HT1080 (cell line): ENCODE measurements around the gene CANX. TPM values are rescaled to one million over a fixed set of nuclear protein-coding genes. Genes with fewer than 3 reads are reported as not detected.
A peak's percentile ranks its signal among the peaks of the same experiment; 100 is the strongest.

Source experiments
- DNase-seq: peaks from one replicate; pipeline ENCODE4 v3.0.0-alpha.2; 2015; ENCODE audit warnings: low read depth
- total RNA-seq: library from RNA; depleted of rRNA; stranded (reverse); fragments of >200 nt; shearing (Covaris generic); gene quantifications from 2 replicates; pipeline ENCODE4 v1.2.3, GENCODE V29; 2014

CANX gene
- total RNA-seq, 1 experiment from 2014 or later, result 364 TPM

DNA sequence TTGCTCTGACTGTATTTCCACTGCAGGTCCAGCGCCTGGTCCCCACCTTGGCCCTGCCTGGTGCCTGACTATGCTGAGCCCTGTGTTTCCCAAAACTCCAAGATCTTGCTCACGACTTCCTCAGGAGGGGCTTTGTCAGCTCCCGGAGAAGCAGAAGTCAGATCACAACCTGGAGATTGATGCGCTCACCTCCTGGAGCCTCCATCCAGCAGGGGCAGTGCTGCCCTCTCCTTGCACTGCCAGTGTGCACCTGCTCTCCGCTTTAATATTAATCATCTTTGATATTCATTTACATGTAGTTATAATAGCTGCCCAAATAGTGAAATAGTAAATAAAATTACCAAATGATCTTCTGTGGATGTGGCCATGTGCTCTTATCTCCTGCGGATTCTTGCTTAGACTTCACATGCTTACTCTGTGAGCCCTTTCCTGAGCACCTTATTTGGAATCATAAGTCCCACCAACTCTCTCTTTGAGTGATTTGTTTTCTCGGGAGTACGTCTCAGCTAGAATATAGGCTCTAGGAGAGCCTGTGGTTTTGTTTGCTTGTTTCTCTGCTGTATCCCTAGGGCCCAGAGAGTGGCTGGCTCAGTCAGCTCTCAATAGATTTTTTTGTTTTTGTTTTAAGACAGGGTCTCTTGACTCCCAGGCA, 51.2 kb downstream of the CANX start:
- DNase-seq, result no peak

DNA sequence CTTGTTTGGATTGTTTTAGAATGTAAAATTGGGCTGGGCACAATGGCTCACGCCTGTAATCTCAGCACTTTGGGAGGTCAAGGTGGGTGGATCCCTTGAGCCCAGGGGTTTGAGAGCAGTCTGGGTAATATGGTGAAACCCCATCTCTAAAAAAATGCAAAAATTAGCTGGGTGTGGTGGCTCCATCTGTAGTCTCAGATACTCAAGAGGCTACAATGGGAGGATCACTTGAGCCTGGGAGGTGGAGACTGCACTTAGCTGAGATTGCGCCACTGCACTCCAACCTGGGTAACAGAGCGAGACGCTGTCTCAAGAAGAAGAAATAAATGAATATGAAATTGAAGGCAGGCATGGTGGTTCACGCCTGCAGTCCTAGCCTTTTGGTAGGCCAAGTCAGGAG, 55.2 kb downstream of the CANX start:
- DNase-seq, result no peak

DNA sequence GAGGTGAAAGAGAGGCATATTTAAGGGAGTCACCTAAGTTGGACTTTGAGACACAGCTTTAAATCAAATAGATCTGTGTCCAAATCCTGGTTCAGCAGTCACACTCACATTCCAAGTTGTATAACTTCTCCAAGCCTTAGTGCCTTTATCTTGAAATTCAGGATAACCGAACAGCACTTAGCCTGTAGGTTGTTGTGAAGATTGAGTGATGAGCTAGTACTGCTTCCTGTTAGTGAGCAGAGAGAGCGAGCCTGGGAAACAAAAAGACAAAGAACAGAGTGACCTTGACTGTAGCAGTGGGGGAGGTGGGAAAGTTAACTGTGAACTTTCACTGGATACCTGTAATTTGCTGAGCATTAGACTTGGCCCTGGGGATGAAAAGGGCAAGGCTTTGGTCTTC, 56.3 kb downstream of the CANX start:
- DNase-seq, result no peak

GRCh38 chr5:179758955-179759354, 60.2 kb downstream of the CANX start:
- no peak for DNase-seq

DNA sequence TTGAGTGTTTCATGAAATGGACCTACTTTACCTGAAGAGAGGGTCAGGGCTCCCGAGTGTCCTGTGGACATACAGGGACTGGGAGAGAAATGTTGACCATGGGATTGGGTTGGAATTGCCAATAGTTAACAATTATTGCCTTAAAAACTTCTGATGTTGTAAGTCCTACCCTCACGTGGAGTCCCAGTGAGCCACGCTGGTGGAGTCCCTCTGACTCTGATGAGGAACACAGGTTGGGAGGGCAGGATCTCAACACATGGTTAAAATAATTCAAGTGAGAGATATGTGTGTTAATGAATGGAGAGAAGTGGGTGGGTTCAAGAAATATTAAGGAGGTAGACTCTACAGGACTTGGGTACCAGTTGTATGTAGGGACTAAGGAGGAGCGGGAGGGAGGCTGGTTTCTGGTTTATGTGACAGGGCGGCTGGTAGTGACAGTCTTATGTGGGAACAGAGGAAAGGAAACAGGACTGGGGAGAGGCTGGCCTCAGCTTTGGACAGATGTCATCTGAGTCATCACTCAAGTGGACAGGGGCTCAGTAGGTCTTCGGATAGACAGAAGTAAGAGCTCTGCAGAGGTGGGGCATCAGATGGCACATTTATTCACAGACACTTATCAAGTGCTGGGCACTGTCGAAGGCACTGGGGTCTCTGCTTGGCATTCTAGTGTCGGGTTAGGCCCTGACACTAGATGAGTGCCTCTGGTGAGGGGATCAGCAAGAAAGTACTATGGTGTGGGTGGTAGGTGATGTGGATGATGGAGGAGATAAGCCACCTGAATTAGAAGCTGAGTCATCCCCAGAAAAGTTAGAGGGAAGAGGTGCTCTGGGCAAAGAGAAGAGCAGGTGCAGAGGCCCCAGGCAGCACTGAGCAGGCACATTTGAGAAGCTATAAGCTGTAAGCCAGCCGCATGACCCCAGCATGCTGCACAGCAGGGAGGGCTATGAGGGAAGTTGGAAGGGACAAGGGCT, 61.1 kb downstream of the CANX start:
- no peak for DNase-seq

DNA sequence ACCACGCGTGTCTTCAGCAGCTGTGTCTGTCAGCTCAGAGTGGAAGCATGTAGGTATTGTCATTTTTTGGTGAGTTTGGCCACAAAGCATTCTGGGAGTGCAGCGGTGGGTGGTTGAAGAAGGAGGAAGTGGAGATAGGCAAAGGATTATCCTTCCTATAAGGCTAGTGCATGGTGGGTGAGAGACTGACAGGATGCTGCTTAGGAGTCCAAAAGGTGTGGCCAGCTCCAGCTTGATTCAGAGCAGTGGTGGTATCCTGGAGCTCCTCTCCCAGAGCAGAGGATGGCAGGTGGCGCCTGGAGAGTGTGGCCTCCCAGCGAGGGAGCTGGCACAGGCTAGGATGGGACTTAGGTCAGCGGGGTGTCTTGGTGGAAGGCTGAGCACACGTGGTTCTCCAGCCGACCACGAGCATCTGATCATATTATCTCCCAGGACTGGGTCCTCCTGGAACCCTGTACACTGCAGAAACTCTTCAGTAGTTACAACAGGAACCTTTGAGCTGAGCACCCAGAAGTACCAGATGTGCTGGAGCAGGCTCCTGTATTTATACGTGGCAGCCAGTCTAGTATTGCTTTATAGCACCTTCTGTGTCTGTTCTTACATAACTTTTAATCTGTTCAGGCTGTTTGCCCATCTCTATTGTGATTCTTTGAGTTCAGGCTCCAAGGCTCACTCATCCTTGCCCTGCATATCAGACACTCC, 63.5 kb downstream of the CANX start:
- peak; percentile 37 for DNase-seq

DNA sequence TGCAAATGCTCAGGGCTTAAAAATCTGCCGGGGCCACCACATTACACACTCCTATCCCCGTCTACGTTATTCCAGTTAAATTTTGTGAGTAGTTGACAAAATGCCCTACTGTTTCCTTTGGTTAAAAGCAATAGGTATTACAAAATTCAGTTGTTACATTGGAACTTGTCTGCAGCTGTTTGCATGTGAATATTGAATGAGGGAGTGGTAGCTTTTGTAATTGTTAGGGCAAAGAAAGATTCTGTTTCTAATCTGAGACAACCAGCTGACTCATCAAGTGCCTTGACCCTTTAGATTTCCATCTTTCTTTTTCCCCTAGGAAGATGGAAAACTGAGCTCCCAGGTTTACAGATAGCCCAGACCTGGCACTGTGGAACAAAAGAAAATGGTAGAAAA, 64.0 kb downstream of the CANX start:
- DNase-seq, result peak; percentile 65

- peak; percentile 76 for DNase-seq
Observed at GRCh38 chr5:179763215-179763945, 64.6 kb downstream of the CANX start.

GRCh38 chr5:179764056-179764455, 65.3 kb downstream of the CANX start:
- DNase-seq, result no peak

DNA sequence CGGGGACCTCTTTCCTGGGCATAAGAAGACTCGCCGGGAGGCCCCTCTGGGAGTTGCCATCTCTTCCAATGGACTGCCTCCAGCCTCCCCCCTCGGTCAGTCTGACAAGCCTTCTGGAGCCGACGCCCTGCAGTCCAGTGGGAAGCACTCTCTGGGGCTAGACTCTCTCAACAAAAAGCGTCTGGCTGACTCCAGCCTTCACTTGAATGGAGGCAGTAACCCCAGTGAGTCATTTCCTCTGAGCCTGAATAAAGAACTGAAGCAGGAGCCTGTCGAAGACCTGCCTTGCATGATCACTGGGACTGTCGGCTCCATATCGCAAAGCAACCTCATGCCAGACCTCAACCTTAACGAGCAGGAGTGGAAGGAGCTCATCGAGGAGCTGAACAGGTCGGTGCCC, 66.6 kb downstream of the CANX start:
- DNase-seq, result peak; percentile 95

DNA sequence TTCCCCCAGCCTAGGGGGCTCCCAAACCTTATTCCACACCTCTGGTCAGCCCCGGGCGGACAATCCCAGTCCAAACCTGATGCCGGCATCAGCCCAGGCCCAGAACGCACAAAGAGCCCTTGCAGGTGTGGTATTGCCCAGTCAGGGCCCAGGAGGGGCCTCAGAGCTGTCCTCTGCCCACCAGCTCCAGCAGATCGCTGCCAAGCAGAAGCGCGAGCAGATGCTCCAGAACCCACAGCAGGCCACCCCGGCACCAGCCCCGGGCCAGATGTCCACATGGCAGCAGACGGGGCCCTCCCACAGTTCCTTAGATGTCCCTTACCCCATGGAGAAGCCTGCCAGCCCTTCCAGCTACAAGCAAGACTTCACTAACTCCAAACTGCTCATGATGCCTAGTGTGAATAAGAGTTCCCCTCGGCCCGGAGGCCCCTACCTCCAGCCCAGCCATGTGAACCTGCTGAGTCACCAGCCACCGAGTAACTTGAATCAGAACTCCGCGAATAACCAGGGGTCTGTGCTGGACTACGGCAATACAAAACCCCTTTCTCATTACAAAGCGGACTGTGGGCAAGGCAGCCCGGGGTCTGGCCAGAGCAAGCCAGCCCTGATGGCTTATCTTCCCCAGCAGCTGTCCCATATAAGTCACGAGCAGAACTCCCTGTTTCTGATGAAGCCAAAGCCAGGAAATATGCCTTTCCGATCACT, 67.4 kb downstream of the CANX start:
- DNase-seq, result peak; percentile 62

- DNase-seq, result no peak
Observed at GRCh38 chr5:179766726-179767455, 68.1 kb downstream of the CANX start.

GRCh38 chr5:179767496-179768100, 68.8 kb downstream of the CANX start:
- no peak for DNase-seq

- DNase-seq, result no peak
Observed at GRCh38 chr5:179768326-179769085, 69.7 kb downstream of the CANX start.

DNA sequence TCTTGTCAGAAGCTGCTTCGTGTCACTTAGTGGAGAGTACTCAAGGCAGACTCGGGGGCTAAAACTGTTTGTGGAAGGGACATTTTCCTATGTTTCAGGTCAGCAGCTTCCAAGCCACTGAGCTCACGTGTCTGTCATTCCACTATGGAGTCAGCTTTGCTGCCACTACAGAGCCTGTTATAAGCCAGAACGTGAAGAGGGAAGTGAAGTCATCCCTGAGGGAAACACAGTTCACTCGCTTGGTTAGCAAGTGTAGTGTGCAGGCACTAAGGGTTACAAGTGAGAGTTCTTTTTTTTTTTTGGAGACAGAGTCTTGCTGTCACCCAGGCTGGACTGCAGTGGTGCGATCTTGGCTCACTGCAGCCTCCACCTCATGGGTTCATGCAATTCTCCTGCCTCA, 70.5 kb downstream of the CANX start:
- no peak for DNase-seq

DNA sequence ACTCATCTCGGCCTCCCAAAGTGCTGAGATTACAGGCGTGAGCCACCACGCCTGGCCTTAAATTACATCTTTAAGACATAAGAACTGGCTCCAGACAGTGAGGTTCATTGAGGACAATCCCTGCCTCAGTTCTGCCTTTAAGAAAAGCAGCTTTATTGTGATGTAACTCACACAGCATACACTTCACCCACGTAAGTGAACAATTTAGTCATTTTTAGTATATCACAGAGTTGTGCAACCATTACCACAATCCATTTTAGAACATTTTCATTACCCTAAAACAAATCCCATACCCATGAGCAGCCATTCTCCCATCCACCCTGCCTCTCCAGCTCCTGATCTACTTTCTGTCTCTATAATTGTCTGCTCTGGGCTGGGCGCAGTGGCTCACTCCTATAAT, 71.0 kb downstream of the CANX start:
- DNase-seq, result no peak

DNA sequence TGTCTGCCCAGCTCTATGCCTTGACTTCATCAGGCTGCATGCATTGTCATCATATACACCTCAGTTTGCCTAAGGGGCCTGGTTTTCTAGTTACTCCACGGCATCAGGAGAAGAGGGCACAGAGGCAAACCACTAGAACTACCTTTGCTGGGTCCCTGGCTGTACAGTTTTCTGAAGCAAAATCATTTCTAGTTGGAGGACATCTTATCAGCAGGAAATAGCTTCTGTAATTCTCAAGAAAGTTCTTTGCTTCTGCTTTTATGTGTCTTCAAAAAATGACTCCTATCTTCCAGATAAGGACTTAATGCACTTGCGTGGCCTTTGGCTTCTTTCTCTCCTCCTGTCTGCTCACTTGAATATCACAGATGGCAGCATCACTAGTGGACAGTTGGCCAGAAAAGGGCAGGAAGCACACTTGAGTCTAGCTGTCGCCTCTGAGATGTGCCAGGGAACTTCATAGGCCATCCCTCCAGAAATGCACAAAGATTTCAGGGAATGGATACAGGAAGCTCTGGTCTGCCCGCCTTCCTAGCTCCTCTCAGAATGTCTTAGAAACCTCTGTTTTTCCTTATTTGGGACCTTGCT, 72.6 kb downstream of the CANX start:
- DNase-seq, result no peak

DNA sequence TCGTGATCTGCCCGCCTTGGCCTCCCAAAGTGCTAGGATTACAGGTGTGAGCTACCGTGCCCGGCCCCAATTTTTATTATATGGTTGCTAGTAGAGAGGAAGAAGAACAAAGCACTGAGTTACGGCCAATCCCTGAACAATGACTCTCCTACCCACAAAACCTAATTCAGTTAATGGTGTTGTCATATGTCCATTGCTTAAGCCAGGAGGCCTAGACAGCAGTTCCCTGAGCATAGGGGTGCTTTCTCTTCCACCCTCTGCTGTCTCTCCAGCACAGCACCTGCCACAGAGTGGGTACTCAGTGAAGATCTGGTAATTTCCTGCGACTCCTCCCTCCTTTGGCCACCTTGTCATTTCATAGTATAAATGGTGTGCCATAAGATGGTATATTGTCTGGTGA, 73.6 kb downstream of the CANX start:
- DNase-seq, result no peak

DNA sequence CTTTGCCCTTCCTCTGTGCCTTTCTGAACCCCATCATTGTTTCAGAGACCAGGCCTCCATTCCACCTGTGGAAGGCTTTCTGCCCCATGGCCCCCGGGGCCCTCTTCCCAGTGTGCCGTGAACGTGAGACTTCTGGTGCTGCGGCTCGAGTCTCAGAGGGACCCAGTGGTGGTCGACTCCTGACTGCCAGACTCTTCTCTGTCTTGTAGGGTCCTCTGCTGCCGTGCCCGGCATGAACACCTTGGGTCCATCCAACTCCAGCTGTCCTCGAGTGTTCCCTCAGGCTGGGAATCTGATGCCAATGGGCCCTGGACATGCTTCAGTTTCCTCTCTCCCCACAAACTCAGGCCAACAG, 74.9 kb downstream of the CANX start:
- DNase-seq, result no peak
